Amniotic epithelial cell (primary cell): ENCODE measurements around the gene PXDC1.
"Not testable (repeated sequence)": the region's sequence is repeated elsewhere in the genome, so short reads cannot be mapped to it uniquely, and the experiment has no call there.

Source experiments
- DNase-seq: peaks from one replicate; pipeline ENCODE4 v3.0.0-alpha.2; 2010; ENCODE audit warnings: low read depth

PXDC1 gene

DNA sequence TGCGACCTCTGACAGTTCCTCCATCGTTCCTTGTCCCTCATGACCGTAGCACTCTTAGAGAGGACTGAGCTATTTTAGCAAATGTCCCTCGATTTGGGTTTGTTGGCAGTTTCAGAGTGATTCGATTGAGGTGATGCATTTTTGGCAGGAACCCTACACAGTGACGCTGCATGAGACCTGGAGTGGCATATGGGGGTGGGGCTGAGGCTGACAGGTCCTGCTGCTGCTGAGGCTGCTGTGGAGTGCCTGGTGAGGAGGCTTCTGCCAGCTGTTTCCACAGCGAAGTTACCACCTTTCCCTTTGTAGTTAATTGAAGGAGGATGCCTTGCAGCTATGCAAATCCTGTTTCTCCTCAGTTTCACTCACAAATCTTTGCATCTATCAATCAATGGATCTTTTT lies 19.8 kb downstream of the PXDC1 start:
- DNase-seq: no peak

DNA sequence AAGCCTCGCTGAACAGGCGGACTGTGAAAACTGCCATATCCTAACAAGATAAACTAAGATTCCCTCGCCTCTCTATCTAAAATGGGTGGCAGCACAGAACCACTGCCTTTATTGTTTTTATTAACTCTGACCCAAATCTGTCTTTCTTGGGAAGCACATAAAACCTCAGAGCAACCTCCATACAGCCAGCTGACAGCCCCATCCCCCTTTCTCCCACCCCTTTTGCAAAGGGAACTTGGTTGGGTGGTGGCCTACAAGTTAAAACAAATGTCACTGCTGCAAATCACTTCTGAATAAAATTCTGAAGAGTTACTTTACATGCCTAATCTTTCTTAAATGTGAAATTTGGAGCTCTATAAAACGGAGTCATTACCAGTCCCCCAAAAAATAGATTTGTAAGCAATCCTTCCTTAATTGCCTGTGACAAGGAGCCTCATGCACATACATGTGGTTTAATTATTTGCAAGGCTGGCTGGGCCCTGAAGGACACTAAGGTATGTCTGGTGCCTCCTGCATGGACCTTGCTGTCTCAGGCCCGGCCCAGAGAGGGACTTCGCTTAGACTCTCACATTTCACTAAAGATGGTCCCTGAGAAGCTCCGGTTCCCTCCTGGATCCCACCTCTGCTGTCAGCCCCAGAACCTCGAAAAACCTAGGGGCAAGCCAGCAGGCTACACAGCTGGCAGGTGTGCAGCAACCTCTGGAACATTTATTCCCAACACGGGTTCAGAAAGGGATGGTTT lies 21.7 kb downstream of the PXDC1 start:
- no peak for DNase-seq

DNA sequence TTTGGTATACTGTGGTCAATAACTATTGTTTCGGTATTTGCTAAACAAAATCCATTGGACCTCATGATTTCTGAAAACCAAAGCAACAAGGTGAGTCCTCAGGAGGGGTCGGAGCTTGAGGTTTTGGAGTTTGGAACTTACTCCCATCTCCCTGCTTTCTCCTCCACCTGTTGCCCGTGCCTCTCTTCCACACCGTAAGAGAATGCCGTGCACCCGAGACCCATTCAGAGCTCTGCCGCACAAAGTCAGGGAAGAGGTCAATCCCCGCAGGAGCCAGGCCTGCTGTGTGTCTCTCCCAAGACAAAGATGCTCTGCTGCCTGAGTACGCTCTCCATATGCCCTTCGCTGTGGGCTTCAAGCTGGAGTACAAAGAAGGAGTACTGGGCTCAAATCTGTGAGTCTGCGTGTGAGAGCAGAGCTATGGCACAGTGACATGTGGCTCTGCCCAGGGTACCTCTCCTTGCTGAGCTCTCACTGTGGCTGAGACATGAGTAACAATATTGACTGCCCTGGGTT lies 23.9 kb downstream of the PXDC1 start:
- DNase-seq: no peak

DNA sequence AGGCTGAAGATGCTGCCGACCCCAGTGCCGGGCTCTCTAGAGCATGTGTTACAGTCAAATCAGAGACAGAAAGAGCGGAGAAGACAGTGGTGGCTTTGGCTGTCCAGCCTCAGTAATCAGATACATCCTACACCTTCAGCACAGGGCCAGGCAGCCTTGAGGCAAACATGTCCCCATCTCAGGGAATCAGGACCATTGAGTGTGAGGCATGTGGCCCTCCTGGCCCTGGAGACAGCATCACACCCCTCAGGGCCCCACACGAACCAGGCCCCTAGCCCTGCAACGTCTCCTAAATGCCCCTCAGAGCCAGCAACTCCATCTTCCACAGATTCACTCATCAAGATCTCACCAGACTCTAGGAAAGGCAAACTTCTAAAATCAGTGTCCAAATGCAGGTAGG lies 24.5 kb downstream of the PXDC1 start:
- no peak for DNase-seq

DNA sequence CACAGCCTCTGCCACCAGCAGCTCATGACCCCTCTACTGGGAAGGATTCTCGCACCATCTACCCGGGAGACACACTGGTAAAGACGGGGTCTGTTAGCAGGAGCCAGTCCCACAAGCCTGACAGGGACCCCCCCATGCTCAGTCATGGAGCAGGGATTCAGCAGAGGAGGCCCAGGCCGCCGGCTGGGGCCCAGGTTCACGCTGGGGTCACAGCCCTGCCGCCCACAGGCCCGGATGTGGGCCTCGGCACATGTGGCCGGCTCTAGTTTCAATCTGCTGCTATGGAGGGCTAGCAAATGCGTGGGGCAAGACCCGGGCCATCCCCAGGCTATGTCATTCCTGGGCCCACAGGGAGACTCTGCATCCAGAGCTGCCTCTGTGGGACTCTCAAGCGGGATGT lies 25.1 kb downstream of the PXDC1 start:
- no peak for DNase-seq

DNA sequence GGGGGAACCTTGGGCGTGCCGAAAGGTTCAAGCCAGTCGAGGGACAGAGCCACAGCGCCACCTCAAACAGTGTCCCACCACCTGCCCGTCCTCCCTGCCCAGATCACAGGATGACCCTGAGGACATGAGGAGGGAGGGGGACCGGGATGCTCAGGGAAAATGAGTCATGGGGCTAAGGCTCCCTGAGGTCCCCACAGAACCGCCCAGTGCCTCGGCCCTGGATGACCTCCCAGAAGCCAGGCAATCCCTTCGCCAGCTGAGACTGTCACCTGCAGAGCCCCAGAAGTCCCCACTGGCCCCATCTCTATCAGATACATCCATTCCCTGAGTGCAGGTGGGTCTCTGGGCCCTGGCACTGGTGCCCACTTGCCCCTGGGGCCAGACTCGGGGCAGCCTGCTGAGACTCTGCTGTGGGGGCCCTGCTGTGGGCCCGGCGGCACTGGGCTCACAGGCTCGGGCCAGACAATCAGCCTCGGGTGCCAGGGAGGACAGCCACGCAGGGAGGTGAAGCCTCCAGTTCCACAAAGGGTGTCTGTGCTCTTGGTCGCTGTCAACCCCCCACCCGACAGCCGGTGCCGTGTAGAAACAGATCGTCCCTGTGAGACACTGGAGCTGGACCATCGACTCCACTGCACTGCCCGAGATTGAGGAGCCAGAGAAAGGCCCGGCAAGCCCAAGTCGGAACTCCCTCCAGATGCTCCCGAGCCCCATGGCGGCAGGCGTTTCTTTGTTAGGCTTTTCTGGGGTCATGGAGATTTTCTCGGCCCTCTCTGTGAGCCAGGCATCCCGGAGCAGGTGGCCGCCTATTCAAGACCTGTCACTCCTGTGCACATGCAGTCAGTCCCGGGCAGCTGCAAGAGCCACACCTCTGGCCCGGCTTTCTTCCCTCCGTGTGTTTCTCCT lies 26.1 kb downstream of the PXDC1 start:
- no peak for DNase-seq

DNA sequence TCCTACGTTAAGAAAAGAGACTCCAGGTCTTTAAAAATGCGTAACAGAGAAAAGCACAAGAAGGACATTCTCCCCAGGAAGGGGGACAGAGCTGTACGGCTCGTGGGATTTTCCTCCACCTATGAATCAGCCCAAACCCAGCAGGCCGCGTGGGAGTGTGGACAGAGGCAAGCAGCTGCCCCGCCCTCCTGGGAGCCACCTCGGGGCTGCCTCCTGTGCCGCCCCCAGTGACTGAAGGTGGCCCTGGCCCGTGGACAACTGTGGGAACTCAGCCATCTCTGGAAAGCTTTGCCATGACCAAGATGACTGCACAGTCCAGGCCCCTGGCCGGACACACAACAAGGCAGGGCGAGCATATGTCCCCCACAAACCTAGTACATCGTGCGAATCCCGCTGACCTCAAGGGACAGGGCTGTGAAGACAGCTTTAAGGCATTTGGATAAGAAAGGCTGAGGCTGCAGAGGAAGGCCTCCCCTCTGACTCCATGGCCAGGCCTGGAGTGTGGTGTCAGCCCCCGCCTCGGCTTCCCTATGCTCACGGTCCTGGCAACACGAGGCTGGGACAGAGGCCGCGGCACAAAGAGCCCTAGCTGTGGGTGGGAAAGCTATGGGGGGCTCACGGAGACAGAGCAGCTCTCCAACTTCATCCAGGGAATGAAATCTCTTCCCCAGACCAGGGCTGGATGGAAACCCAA lies 26.9 kb downstream of the PXDC1 start:
- DNase-seq: no peak

DNA sequence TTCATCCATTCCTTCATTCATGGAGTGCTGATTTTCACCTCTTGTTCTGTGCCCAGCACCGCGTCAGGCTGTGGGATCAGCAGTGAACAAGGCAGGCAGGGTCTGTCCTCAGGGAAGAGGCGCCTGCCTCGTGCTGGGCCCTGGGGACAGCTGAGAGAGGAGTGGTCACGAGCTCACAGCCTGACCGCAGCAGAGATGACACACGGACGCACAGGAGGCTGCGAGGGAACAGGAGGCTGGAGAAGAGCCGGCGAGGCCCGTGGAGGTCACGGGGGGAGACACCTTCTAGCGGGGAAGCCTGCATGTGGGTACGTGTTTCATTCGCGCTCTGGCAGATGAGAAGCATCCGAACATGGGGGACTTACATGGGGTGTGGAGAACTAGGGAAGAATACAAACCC lies 27.5 kb downstream of the PXDC1 start:
- no peak for DNase-seq

DNA sequence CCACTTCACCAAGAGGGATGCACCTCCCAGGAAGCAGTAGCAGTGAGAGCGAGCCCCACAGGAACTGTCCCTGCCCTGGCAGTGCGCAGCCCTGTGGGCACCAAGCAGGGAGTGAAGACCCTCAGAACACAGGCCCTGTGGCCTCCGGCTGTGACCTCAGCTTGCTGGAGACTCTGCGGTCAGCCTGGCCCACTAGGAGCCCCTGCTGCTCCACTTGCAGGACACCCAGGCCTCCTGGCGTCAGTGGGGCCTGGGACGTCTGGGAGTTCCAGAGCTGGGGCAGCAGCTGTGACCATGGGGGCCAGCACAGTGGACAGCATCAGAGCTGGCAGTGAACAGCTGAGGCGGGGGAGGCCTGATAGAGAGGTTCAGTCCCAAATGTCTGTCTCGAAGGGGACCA lies 28.3 kb downstream of the PXDC1 start:
- DNase-seq: no peak

DNA sequence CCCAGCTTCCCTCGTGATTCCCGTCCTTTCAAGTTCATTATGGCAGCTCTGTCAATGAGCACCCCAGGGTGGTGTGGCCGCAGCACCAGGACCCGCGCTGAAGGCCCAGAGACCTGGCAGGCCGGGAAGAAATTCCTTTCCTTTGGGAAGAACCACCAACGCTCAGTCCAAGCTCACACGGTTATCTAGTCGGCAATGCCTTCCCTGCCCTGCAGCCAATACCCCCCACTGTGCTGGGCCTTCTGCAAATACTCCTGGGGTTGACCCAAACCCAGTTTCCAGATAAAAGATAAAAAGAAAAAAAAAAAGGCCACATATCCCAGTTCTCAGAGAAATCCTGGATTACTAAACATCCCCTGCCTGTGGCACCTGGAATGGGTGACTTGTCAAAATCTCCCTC lies 28.7 kb downstream of the PXDC1 start:
- DNase-seq: no peak

DNA sequence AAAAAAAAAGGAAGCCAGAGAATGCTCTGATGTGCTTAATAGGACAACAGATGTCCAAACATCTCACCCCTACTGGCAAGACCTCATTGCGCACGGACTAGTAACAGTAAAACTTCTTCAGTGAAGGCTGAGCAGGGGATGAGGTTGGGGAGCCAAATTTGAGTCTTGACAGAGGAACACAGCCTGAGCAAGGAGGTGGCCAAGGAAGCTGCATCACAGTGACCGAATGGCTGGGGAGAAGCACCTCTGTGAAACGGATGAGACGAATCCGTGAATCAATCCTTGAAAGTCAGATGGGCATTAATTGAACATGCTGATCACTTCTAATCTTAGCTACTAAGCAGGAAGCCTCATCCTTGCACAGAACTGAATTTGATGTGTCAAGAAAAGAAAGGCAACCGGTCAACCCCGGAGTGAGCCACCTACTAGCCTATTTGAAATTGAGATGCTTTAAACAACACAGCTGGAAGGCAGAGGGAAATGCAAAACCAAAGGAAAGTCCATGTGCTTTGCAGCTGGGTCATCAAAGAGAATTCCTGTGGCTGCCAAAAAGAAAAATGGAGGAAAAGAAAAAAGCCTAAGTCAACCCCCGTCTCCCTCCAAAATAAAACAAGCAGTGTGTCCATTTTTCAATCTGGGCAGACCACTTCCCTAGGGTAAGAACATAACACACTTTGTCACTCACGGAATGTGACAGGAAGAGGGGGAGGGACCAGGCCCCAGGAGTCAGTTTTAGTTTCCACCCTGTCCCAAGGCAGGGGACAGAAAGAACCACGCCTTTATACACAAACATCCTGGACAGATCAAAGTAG lies 29.5 kb downstream of the PXDC1 start:
- no peak for DNase-seq

DNA sequence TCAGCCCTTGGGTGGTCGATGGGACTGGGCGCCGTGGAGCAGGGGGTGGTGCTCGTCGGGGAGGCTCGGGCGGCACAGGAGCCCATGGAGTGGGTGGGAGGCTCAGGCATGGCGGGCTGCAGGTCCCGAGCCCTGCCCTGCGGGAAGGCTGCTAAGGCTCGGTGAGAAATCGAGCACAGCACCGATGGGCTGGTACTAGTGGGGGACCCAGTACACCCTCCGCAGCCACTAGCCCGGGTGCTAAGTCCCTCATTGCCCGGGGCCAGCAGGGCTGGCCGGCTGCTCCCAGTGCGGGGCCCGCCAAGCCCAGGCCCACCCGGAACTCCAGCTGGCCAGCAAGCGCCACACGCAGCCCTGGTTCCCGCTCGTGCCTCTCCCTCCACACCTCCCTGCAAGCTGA lies 30.7 kb downstream of the PXDC1 start:
- not testable (repeated sequence) for DNase-seq

DNA sequence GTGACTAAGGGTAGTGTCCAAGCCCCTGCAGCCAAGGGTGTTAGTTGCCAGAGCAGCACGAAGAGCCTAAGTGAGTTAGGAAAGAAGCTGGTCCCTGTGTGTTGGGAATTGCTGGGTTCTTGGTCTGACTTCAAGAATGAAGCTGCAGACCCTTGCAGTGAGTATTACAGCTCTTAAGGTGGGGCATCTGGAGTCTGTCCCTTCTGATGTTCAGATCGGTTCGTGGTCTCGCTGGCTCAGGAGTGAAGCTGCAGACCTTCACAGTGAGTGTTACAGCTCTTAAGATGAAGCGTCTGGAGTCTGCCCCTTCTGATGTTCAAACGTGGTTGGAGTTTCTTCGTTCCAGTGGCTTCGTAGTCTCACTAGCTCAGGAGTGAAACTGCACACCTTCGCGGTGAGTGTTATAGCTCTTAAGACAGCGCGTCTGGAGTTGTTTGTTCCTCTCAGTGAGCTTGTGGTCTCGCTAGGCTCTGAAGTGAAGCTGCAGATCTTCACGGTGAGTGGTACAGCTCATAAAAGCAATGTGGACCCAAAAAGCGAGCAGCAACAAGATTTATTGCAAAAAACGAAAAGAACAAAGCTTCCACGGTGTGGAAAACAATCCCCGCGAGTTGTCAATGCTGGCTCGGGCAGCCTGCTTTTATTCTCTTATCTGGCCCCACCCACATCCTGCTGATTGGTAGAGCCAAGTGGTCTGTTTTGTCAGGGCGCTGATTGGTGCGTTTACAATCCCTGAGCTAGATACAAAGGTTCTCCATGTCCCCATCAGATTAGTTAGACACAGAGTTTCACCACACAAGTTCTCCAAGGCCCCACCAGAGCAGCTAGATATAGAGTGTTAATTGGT lies 31.8 kb downstream of the PXDC1 start:
- DNase-seq: no peak

DNA sequence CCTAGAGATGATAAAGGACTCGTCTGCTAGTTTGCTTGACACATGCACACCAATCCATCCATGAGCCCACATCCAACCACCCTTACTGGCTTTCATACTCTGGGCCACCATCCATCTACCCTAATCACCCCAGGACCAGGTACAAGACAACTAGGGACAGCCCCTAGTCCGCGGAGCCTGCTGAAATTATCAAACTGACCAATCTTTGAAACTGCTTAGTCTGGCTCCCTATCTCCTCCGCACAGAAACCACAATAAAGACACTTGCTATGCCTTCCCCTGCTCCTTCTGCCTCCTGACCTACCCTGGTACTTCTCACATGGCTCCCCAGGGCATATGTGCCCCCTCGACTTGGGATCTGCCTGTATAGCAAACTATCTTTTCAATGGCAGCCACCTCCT lies 33.1 kb downstream of the PXDC1 start:
- DNase-seq: no peak

DNA sequence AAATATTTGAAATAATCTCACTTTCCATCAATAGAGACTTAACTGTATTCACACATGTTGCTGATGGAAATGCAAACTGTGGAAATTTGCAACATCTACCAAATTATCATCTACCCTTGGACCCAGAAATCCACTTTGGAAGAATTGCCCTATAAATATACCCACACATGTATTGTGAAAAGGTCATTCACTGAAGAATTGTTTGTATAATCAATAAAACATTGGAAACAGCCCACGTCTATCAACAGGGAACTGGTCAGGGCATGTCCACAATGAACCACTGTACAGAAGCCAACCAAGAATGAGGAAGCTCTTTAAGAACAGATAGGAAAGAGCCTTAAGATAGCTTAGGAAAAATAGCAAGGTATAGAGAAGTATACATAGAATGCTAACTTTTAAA lies 36.2 kb downstream of the PXDC1 start:
- DNase-seq: no peak

DNA sequence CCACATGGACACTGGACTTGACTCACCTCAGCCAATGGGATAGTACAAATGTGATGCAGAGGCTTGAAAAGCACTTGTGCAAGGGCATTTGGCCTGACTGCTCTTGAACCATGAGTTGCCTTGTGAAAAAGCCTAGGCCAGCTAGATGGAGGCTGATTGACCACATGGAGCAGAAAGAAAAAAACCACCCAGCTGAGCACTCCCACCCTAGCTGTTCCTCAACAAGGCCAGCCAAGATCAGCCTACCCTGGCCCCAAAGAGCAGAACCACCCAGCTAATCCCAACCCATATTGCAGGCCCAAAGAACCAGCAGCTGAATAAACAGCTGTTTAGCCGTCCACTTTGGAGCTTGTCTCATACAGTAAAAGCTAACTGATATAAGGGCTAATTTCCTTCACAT lies 36.7 kb downstream of the PXDC1 start:
- DNase-seq: no peak

DNA sequence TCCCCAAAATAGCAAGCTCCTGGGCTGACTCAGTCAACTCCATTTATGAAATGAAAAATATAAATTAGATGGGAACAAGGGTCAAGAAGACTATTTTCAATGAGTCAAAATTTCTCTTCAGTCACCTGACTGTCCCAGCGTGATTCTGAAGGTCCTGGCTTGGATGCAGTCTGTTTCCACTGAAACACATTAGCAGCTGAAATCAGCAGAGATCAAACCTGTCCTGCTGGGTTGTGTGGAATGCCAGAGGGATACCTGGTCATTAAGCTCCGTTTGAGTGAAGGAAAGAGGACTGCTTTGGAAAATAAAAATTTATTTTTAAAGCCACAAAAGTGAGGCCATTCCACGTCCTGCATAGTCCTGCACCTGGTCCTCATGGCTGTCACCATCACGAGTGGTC lies 37.4 kb downstream of the PXDC1 start:
- DNase-seq: no peak

DNA sequence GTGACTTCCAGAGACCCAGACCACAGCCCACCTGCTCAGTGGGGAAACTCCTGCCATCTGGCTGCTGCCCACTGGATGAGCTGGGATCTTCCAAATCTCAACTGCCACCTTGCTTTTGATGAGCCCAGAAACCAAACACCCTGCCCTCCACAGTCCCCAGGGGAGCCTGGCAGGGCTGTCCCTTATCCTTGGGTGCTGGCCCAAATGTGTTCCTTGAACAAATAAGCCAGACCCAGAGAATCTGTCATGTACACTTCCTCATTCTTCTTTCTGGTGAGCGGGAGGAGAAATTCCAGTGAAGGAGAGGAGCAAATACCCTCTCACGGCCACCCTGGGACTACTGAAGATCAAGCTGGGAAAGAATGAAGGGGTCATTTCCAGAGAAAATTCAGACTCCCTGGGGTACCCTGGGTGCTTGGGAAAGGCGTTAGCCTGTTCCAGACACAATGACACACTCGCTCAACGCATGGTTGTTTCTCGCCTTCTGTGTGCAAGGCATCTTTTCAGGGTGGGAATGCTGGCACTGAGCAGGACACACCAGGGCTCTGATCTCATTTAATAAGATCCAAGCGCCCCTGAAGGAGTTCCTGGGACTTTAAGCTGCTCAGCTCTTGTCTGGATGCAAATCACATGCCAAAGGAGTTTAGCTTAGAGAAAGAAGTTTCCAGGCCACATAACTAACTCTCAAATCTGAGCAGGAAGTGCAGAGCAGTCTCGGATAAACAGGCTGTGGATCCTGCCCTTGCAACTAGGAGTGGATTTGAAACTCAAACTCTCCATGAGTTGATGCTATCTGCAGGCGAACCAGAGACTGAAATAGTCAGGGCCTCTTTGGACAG lies 38.5 kb downstream of the PXDC1 start:
- no peak for DNase-seq

DNA sequence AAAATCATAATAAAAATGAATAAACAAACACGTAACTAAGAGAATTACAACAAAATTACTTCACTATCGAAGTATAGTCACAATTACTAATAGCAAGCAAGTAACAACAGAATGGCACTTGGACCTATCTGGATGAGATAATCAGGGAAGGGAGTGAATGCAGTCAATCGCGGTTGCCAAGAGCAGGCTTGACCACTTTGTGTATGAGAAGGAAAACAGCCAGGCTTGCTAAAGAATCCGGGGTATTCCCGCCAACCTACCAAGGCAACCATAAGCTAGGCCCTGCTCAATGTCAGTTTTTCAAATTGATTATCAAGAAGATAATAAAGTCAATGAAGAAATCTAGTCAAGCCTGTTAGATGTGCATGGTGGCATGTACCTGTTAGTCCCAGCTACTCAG lies 39.7 kb downstream of the PXDC1 start:
- no peak for DNase-seq

DNA sequence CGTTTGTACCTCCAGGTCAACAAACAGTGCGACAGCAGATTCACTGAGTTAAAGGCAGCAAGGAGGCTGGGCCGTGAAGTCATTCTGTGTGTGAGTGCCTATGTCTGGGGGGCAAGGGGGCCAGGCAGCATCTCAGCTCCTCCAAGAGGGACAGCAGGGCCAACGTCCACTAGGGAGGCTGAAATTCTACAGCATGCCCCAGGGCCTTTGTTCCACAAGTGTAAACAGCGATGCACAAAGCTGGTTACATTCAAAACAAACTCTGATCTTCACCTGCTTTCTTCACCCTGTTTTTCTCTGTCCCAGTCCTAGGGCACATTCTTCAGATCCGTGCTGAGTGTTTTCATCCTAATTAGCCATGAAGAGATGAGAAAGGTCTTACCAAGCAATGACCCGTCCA lies 41.1 kb downstream of the PXDC1 start:
- DNase-seq: no peak
